Spinal cord (tissue), 10 donors: ENCODE data around the gene RIN2. TPM values are rescaled to one million over a fixed set of nuclear protein-coding genes. Genes with fewer than 3 reads are reported as not detected.
A peak's percentile ranks its signal among the peaks of the same experiment; 100 is the strongest.

ENCODE experiments used
- DNase-seq, 6 donors: peaks; one replicate each; pipeline versions ENCODE4 v3.0.0 to v3.0.0-alpha.2; 2013 to 2015; ENCODE audit warnings: low spot score in 6 of 6, low read depth in 4 of 6
- H3K27ac ChIP-seq: one replicate; pipeline ENCODE4 v1.5.1; 2013; ENCODE audit warnings: low read depth, low read length, control low read depth
- H3K27me3 ChIP-seq: one replicate; pipeline ENCODE4 v1.6.1; 2013; ENCODE audit warnings: low read length; ENCODE audit not compliant: control insufficient read depth, insufficient read depth
- H3K36me3 ChIP-seq: one replicate; pipeline ENCODE4 v1.6.1; 2013; ENCODE audit warnings: low read length; ENCODE audit not compliant: control insufficient read depth, insufficient read depth
- H3K4me1 ChIP-seq: one replicate; pipeline ENCODE4 v1.6.1; 2013; ENCODE audit warnings: low read length; ENCODE audit not compliant: control insufficient read depth, insufficient read depth
- H3K4me3 ChIP-seq: one replicate; pipeline ENCODE4 v1.5.1; 2013; ENCODE audit warnings: low read depth, low read length, control low read depth
- H3K9me3 ChIP-seq: one replicate; pipeline ENCODE4 v1.6.1; 2013; ENCODE audit warnings: low read length; ENCODE audit not compliant: control insufficient read depth, insufficient read depth
- whole genome bisulfite sequencing: methylation state at CpG from one replicate; pipeline ENCODE4 v1.1.5; 2013; ENCODE audit warnings: missing lambda C conversion rate; ENCODE audit not compliant: insufficient coverage; 5-methylcytosine and 5-hydroxymethylcytosine counted together
- polyA plus RNA-seq, 2 donors: library from polyadenylated mRNA; unstranded; fragments of 120-200 nt; gene quantifications; one replicate each; pipeline ENCODE4 v1.2.1, GENCODE V29; 2013; ENCODE audit not compliant: insufficient read length in 2 of 2
- total RNA-seq, 2 donors: library from RNA; depleted of rRNA in 1 of 2; stranded (reverse); fragments of 120-200 nt in 1 of 2; fragments of >200 nt in 1 of 2; gene quantifications; one replicate each; pipeline versions ENCODE4 v1.2.3 to v1.2.4, GENCODE V29; 2013 to 2014
- donor health status: healthy.

The RIN2 gene
- total and polyA plus RNA-seq, 4 donors, result 29.8 to 49.6 (median 31.8) TPM

DNA sequence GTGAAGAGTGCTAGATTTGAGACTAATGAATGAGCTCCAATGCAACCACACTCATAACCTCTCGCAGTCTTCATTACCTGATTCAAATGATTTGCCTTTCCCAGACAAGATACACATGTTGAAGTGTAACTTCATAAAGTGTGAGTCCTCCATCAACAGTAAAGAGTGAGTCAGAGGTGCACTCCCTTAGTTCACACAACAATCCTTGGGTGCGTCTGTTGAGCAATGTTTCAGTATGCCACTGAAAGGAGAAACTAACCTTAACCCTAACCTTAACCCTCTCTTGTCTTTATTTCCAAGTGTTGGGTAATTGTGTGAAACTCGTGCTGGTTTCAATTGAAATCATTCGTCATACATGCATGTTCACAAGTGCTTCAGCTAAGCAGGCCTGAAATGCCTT, 21.0 kb upstream of the RIN2 start:
- no peak for DNase-seq
- Histone ChIP-seq H3K4me3 (no peak overlapping the region), H3K9me3 (no peaks in the 10 kb centered on the region), H3K27me3 (no peaks in the 10 kb centered on the region), H3K36me3 (no peaks in the 10 kb centered on the region), H3K4me1 (no peaks in the 10 kb centered on the region), H3K27ac (no peak overlapping the region)
- 86% methylated on average over 1 of the region's 4 CpGs for WGBS

DNA sequence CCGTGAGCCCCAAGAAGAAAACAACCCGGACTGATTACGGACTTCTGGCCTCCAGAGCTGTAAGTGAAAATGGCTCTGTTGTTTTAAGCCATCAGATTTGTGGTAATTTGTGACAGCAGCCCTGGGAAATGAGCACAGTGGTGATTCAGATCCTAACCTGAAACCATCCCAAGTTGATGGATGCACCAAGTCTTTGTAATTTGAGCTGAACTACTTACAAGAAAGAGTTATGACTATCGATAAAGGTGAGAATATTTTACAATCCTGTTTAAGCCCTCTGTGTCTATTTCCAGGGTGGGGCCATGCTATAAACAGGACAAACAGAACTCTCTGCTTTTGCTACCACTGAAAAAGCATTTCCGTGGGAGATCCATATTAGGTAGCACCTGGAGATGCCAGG, 19.1 kb upstream of the RIN2 start:
- no peak for DNase-seq
- no peaks in the 10 kb centered on the region for H3K27me3 ChIP-seq
- H3K4me1 ChIP-seq, result no peaks in the 10 kb centered on the region
- no peaks in the 10 kb centered on the region for H3K9me3 ChIP-seq
- 97% methylated on average over 5 of the region's 5 CpGs for WGBS
- no peak overlapping the region for H3K27ac ChIP-seq
- no peaks in the 10 kb centered on the region for H3K36me3 ChIP-seq
- H3K4me3 ChIP-seq, result no peak overlapping the region

DNA sequence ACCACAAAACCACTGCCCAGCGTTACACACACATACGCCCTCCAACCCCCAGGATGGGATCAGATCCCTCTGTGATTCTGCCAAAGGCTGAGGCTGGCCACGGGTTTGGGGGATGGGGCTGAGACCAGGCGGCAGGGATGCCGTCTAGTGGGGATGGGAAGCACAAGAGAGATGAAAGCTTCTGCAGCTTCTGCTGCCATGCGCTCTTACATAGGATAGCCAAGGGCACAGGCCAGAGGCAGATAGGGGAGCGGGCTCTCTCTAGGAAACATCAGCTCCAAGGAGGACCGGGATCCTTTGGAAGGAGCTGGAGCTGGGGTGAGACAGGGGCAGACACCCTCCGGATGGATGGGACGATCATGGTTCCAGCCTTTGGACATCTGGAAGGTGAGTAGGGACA, 18.7 kb upstream of the RIN2 start:
- H3K9me3 ChIP-seq, result no peaks in the 10 kb centered on the region
- 97% methylated on average over 9 of the region's 10 CpGs for WGBS

DNA sequence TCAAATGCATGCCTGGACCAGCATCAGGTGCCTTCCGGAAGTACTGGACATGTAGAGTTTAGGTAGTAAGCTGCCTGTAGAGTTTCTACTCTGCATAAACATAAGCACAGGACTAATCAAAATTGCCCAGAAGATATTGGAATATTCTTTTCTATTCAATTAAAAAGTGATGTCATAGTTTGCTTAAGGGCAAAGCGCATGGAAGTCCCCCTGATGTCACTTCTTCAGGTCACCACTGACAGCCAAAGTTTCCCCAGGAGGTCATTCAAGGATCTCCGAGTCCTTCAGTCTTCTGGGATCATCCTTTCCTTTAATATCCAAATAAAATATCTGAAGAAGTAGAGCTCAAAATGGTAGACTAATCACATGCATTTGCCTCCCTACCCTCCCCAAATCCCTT, 17.5 kb upstream of the RIN2 start:
- H3K27me3 ChIP-seq, result no peaks in the 10 kb centered on the region
- H3K4me1 ChIP-seq, result no peaks in the 10 kb centered on the region
- H3K27ac ChIP-seq, result no peak overlapping the region

More for the DNA sequence above, 18.7 kb upstream of the RIN2 start:
- Histone ChIP-seq H3K27me3 (no peaks in the 10 kb centered on the region), H3K4me3 (no peak overlapping the region), H3K27ac (no peak overlapping the region), H3K36me3 (no peaks in the 10 kb centered on the region), H3K4me1 (no peaks in the 10 kb centered on the region)
- DNase-seq, result no peak

DNA sequence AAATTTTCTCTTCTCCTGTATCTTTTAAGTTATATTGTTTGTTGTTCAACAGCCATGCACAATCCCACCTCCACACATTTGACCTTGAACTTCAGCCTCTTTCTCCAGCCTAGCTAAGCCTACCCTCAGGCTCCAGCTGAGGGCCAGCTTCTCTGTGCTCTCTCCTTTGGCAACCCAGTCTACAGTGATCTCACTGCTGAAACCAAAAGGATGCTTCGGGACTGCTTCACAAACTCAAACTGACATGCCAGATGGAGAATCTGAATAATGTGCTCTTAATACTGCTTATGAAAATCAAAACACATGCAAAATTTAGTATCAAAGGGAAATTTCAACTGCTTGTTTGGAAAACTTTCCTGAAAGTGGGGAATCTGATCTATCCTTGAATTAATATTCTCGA, 16.1 kb upstream of the RIN2 start:
- DNase-seq, result peak in 1 of 6 donors; percentile 56
- Histone ChIP-seq H3K4me3 (no peak overlapping the region), H3K27me3 (no peaks in the 10 kb centered on the region), H3K36me3 (no peaks in the 10 kb centered on the region), H3K27ac (no peak overlapping the region), H3K9me3 (peaks cover 2% of the 10 kb centered on the region), H3K4me1 (no peaks in the 10 kb centered on the region)
- no CpG with 5 or more reads among the region's 2 CpGs for WGBS

More for the DNA sequence above, 17.5 kb upstream of the RIN2 start:
- no peaks in the 10 kb centered on the region for H3K36me3 ChIP-seq
- no peak for DNase-seq
- no peaks in the 10 kb centered on the region for H3K9me3 ChIP-seq
- no peak overlapping the region for H3K4me3 ChIP-seq
- WGBS, result no CpG with 5 or more reads among the region's 3 CpGs

DNA sequence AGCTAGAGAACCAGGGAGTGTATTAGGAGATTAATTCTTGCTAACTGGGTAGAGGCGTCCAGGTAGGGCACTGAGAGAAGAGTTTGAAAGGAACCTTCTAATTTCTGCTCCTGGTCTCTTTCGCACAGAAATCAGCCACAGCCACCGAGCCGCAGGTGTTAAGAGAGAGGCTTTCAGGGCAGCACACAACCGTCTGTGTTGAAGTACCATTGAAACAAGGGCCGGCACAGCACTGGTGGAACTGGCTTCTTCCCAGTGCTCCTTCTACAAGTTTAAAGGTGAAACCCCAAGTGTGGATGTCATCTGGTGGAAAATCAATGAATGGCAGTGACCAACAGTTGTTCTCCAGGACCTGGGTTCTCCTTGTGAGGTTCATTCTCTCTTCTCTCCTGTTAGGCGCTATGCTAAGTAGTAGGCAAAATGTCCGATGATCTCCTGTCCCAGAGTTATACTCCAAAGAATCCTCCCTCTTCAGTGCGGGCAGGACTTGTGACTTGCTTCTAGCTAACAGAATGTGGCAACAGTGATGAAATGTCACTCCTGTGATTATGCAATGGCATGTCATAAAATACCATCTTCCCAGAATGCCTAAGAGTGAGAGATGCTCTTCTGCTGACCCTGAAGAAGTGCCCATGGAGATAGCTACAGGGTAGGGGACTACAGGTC, 15.0 kb upstream of the RIN2 start:
- Histone ChIP-seq H3K4me3 (no peak overlapping the region), H3K27ac (no peak overlapping the region), H3K9me3 (peaks cover 2% of the 10 kb centered on the region), H3K4me1 (no peaks in the 10 kb centered on the region), H3K36me3 (no peaks in the 10 kb centered on the region), H3K27me3 (no peaks in the 10 kb centered on the region)
- no peak for DNase-seq
- WGBS, result 97% methylated on average over 5 of the region's 9 CpGs

DNA sequence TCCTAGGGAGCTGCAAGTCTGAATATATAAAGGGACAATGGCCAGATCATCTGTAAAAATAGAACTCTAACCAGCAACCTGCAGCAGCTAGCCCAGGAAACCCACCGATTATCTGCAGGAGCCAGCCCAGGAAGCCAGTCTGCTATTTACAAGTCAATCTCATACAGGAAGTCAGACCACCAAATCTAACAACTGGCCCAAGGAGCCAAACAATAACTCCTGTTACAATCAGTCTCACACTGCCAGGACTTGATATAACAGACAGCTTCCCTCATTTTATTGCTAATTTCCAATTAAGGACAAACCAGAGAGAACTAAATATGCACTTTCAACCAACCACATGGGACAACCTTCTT, 14.4 kb upstream of the RIN2 start:
- Histone ChIP-seq H3K27ac (no peak overlapping the region), H3K9me3 (peaks cover 2% of the 10 kb centered on the region), H3K4me3 (no peak overlapping the region), H3K27me3 (no peaks in the 10 kb centered on the region), H3K36me3 (no peaks in the 10 kb centered on the region), H3K4me1 (no peaks in the 10 kb centered on the region)
- no peak for DNase-seq
- 72% methylated on average over 1 of the region's 1 CpG for WGBS

DNA sequence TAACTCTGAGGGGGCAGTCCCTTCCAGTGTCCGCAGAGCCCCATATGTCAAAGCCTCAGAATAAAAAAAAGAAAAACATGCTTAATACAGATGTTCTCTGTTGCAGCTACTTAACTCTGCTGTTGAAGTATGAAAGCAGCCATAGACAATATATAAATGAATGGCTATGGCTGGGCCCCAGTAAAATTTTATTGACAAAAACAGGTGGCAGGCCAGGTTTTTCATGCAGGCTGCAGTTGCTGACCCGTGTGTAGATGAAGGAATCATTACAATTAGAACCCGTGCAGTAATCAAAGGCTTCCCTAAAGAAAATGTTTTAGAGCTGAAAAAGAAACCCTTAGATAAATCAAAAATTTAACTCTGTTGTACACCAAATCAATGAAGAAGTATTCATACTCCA, 13.0 kb upstream of the RIN2 start:
- Histone ChIP-seq H3K4me3 (no peak overlapping the region), H3K9me3 (peaks cover 2% of the 10 kb centered on the region), H3K4me1 (no peaks in the 10 kb centered on the region), H3K27me3 (no peaks in the 10 kb centered on the region), H3K27ac (no peak overlapping the region), H3K36me3 (no peaks in the 10 kb centered on the region)
- DNase-seq, result no peak
- no CpG with 5 or more reads among the region's 3 CpGs for WGBS

DNA sequence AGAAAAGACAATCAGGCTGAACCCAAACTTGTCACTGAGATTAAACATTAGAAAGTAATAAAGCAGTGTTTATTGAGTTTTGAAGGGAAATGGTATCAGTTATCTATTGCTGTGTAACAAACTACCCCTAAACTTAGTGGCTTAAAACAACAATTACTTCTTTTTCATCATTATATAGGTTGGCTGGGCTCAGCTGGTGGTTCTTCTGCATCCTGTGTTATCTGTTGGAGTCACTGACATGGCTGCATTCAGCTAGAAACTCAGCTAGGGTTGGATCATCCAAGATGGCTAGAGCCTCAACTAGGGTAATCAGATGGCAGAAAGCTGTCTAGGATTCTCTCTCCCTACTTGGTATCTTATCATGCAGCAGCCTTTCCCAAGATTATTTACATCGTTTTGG, 12.5 kb upstream of the RIN2 start:
- H3K4me1 ChIP-seq, result no peaks in the 10 kb centered on the region
- no peak overlapping the region for H3K27ac ChIP-seq
- WGBS, result no CpG with 5 or more reads among the region's 1 CpG
- H3K36me3 ChIP-seq, result no peaks in the 10 kb centered on the region
- H3K9me3 ChIP-seq, result peaks cover 2% of the 10 kb centered on the region
- DNase-seq, result no peak
- H3K4me3 ChIP-seq, result no peak overlapping the region
- no peaks in the 10 kb centered on the region for H3K27me3 ChIP-seq

DNA sequence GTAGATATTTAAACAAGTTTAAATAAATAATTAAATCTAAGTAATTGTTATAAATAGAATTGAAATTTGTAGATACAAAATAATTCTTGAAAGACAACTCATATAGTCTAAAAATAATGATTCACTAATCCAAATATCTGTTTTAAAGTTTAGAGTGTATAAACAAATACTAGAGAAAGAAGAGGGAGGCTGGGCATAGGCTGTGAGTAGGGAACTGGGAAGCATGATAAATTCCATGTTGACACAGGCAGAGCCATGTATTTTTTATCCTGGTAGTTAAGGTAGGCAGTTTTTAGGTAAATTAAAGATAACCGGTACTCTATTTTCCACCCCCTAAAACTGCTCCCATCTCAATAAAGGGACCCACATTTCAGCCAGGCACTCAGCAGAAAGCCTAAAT, 11.7 kb upstream of the RIN2 start:
- no peaks in the 10 kb centered on the region for H3K27me3 ChIP-seq
- peaks cover 3% of the 10 kb centered on the region for H3K4me1 ChIP-seq
- H3K27ac ChIP-seq, result no peak overlapping the region
- H3K9me3 ChIP-seq, result peaks cover 2% of the 10 kb centered on the region
- H3K4me3 ChIP-seq, result no peak overlapping the region
- H3K36me3 ChIP-seq, result no peaks in the 10 kb centered on the region
- no peak for DNase-seq
- WGBS, result no CpG with 5 or more reads among the region's 1 CpG
